Measurements from ENCODE around the gene GNAQ.
"Not testable (repeated sequence)": the region's sequence is repeated elsewhere in the genome, so short reads cannot be mapped to it uniquely, and the experiment has no call there.

GNAQ gene

GRCh38 chr9:77881634-77882033 lies 150.0 kb downstream of the GNAQ start:
- not testable (repeated sequence) for H3K18ac ChIP-seq (ENCODE audit: low read depth in 1 of 2, low read length in 2 of 2); H3K27ac ChIP-seq (ENCODE audit: low read length, poor library complexity, severe bottlenecking); H3K23ac ChIP-seq (ENCODE audit: low read length in 2 of 2); H4K8ac ChIP-seq (ENCODE audit: low read length); H2BK5ac ChIP-seq (ENCODE audit: low read depth, low read length, poor library complexity, severe bottlenecking); H2BK15ac ChIP-seq (ENCODE audit: low read depth, poor library complexity, severe bottlenecking); H3K14ac ChIP-seq (ENCODE audit: low read length in 2 of 2); H2AK5ac ChIP-seq (ENCODE audit: low read length, severe bottlenecking); H3K36me3 ChIP-seq (ENCODE audit: control insufficient read depth in 1 of 2, insufficient read depth in 2 of 2, low read depth in 1 of 2, low read length in 2 of 2); H3K27me3 ChIP-seq (ENCODE audit: control insufficient read depth in 1 of 2, insufficient read depth in 1 of 2, low read length in 2 of 2); H2AFZ ChIP-seq (ENCODE audit: low read depth, low read length); H3K9ac ChIP-seq (ENCODE audit: low read length); H3K4me3 ChIP-seq (ENCODE audit: insufficient read depth in 1 of 2, low read depth in 1 of 2, low read length in 2 of 2); H2BK120ac ChIP-seq (ENCODE audit: low read depth, low read length); H3K4me2 ChIP-seq (ENCODE audit: low read length, poor library complexity, severe bottlenecking); DNase-seq; H2BK12ac ChIP-seq (ENCODE audit: low read length in 2 of 2); H3K9me3 ChIP-seq (ENCODE audit: control insufficient read depth, low read length); H4K91ac ChIP-seq (ENCODE audit: low read length); H3K4ac ChIP-seq (ENCODE audit: low read depth in 1 of 2, low read length in 2 of 2); H3K4me1 ChIP-seq (ENCODE audit: control insufficient read depth, insufficient read depth, low read depth, low read length)
- over 99% methylated on average over 8 of the region's 8 CpGs for WGBS
- H3K79me1 ChIP-seq (replicated peaks; ENCODE audit: low read length, poor library complexity, severe bottlenecking): peaks cover 35% of the 10 kb centered on the region

GRCh38 chr9:77881111-77881510 lies 150.5 kb downstream of the GNAQ start:
- H3K9ac ChIP-seq (ENCODE audit: low read length): no peak overlapping the region
- H2AK5ac ChIP-seq (ENCODE audit: low read length, severe bottlenecking): no peak overlapping the region
- no peaks in the 10 kb centered on the region for H3K9me3 ChIP-seq (ENCODE audit: control insufficient read depth, low read length)
- H2BK12ac ChIP-seq (ENCODE audit: low read length in 2 of 2): no peak overlapping the region
- WGBS: 91% methylated on average over 8 of the region's 8 CpGs
- no peak overlapping the region for H4K91ac ChIP-seq (ENCODE audit: low read length)
- no peak overlapping the region for H3K4me2 ChIP-seq (ENCODE audit: low read length, poor library complexity, severe bottlenecking)
- no peak overlapping the region for H3K14ac ChIP-seq (ENCODE audit: low read length in 2 of 2)
- H4K8ac ChIP-seq (ENCODE audit: low read length): no peak overlapping the region
- H3K79me1 ChIP-seq (replicated peaks; ENCODE audit: low read length, poor library complexity, severe bottlenecking): peaks cover 37% of the 10 kb centered on the region
- no peak overlapping the region for H2AFZ ChIP-seq (ENCODE audit: low read depth, low read length)
- DNase-seq: no peak
- no peak overlapping the region for H3K23ac ChIP-seq (ENCODE audit: low read length in 2 of 2)
- no peak overlapping the region for H3K18ac ChIP-seq (ENCODE audit: low read depth in 1 of 2, low read length in 2 of 2)
- H3K4me3 ChIP-seq (ENCODE audit: insufficient read depth in 1 of 2, low read depth in 1 of 2, low read length in 2 of 2): no peak overlapping the region
- no peaks in the 10 kb centered on the region for H3K27me3 ChIP-seq (ENCODE audit: control insufficient read depth in 1 of 2, insufficient read depth in 1 of 2, low read length in 2 of 2)
- H2BK15ac ChIP-seq (ENCODE audit: low read depth, poor library complexity, severe bottlenecking): no peak overlapping the region
- H3K36me3 ChIP-seq (ENCODE audit: control insufficient read depth in 1 of 2, insufficient read depth in 2 of 2, low read depth in 1 of 2, low read length in 2 of 2): no peaks in the 10 kb centered on the region
- peaks cover 4% of the 10 kb centered on the region for H3K4me1 ChIP-seq (ENCODE audit: control insufficient read depth, insufficient read depth, low read depth, low read length)
- no peak overlapping the region for H2BK120ac ChIP-seq (ENCODE audit: low read depth, low read length)
- no peak overlapping the region for H3K27ac ChIP-seq (ENCODE audit: low read length, poor library complexity, severe bottlenecking)
- H2BK5ac ChIP-seq (ENCODE audit: low read depth, low read length, poor library complexity, severe bottlenecking): no peak overlapping the region
- H3K4ac ChIP-seq (ENCODE audit: low read depth in 1 of 2, low read length in 2 of 2): no peak overlapping the region

GRCh38 chr9:77879437-77879943 lies 152.1 kb downstream of the GNAQ start:
- Histone ChIP-seq H3K4me1 (ENCODE audit: control insufficient read depth, insufficient read depth, low read depth, low read length) (peaks cover 4% of the 10 kb centered on the region), H3K9me3 (ENCODE audit: control insufficient read depth, low read length) (no peaks in the 10 kb centered on the region), H2BK5ac (ENCODE audit: low read depth, low read length, poor library complexity, severe bottlenecking) (no peak overlapping the region), H3K4me2 (ENCODE audit: low read length, poor library complexity, severe bottlenecking) (no peak overlapping the region), H3K4ac (ENCODE audit: low read depth in 1 of 2, low read length in 2 of 2) (no peak overlapping the region), H3K36me3 (ENCODE audit: control insufficient read depth in 1 of 2, insufficient read depth in 2 of 2, low read depth in 1 of 2, low read length in 2 of 2) (no peaks in the 10 kb centered on the region), H3K4me3 (ENCODE audit: insufficient read depth in 1 of 2, low read depth in 1 of 2, low read length in 2 of 2) (no peak overlapping the region), H3K9ac (ENCODE audit: low read length) (no peak overlapping the region), H4K8ac (ENCODE audit: low read length) (peak overlapping the region; percentile 33), H3K79me1 (replicated peaks; ENCODE audit: low read length, poor library complexity, severe bottlenecking) (peaks cover 42% of the 10 kb centered on the region), H2AK5ac (ENCODE audit: low read length, severe bottlenecking) (no peak overlapping the region), H3K23ac (ENCODE audit: low read length in 2 of 2) (no peak overlapping the region), H4K91ac (ENCODE audit: low read length) (no peak overlapping the region), H3K27ac (ENCODE audit: low read length, poor library complexity, severe bottlenecking) (no peak overlapping the region), H2BK15ac (ENCODE audit: low read depth, poor library complexity, severe bottlenecking) (no peak overlapping the region), H3K18ac (ENCODE audit: low read depth in 1 of 2, low read length in 2 of 2) (peak overlapping the region in 1 of 2 experiments; percentile 24), H3K27me3 (ENCODE audit: control insufficient read depth in 1 of 2, insufficient read depth in 1 of 2, low read length in 2 of 2) (no peaks in the 10 kb centered on the region), H3K14ac (ENCODE audit: low read length in 2 of 2) (no peak overlapping the region), H2BK120ac (ENCODE audit: low read depth, low read length) (no peak overlapping the region), H2AFZ (ENCODE audit: low read depth, low read length) (no peak overlapping the region), H2BK12ac (ENCODE audit: low read length in 2 of 2) (no peak overlapping the region)
- WGBS: 90% methylated on average over 6 of the region's 8 CpGs
- DNase-seq: no peak

- H3K27me3 ChIP-seq (ENCODE audit: control insufficient read depth in 1 of 2, insufficient read depth in 1 of 2, low read length in 2 of 2); H3K18ac ChIP-seq (ENCODE audit: low read depth in 1 of 2, low read length in 2 of 2); H4K8ac ChIP-seq (ENCODE audit: low read length); DNase-seq; H2BK12ac ChIP-seq (ENCODE audit: low read length in 2 of 2); H2AK5ac ChIP-seq (ENCODE audit: low read length, severe bottlenecking); H2AFZ ChIP-seq (ENCODE audit: low read depth, low read length); H3K23ac ChIP-seq (ENCODE audit: low read length in 2 of 2); H2BK15ac ChIP-seq (ENCODE audit: low read depth, poor library complexity, severe bottlenecking); H2BK120ac ChIP-seq (ENCODE audit: low read depth, low read length); H3K9ac ChIP-seq (ENCODE audit: low read length); H2BK5ac ChIP-seq (ENCODE audit: low read depth, low read length, poor library complexity, severe bottlenecking); H4K91ac ChIP-seq (ENCODE audit: low read length); H3K4ac ChIP-seq (ENCODE audit: low read depth in 1 of 2, low read length in 2 of 2); H3K14ac ChIP-seq (ENCODE audit: low read length in 2 of 2); H3K4me2 ChIP-seq (ENCODE audit: low read length, poor library complexity, severe bottlenecking); H3K4me3 ChIP-seq (ENCODE audit: insufficient read depth in 1 of 2, low read depth in 1 of 2, low read length in 2 of 2); H3K4me1 ChIP-seq (ENCODE audit: control insufficient read depth, insufficient read depth, low read depth, low read length); H3K36me3 ChIP-seq (ENCODE audit: control insufficient read depth in 1 of 2, insufficient read depth in 2 of 2, low read depth in 1 of 2, low read length in 2 of 2); H3K9me3 ChIP-seq (ENCODE audit: control insufficient read depth, low read length); H3K27ac ChIP-seq (ENCODE audit: low read length, poor library complexity, severe bottlenecking): not testable (repeated sequence)
- H3K79me1 ChIP-seq (replicated peaks; ENCODE audit: low read length, poor library complexity, severe bottlenecking): peaks cover 45% of the 10 kb centered on the region
- WGBS: no CpG with 5 or more reads among the region's 5 CpGs
These were observed 152.8 kb downstream of the GNAQ start for GRCh38 chr9:77878793-77879192.
